Spleen (tissue), 7 donors: ENCODE results near the gene CYYR1.

Experiments used
- CTCF ChIP-seq, 11 experiments: fragments of 200-600 bp in 7 of 11; fragments of 450-650 bp in 4 of 11; sonication (generic) in 4 of 11; IDR thresholded peaks in 8 of 11; conservative IDR thresholded peaks in 3 of 11; 1 replicate in 7 of 11; 2 replicates in 4 of 11; pipeline versions ENCODE4 v1.4.0 to v1.8.0; 2016 to 2021; ENCODE audit warnings: antibody characterized with exemption in 11 of 11, inconsistent platforms in 4 of 11, mild to moderate bottlenecking in 1 of 11
- POLR2A ChIP-seq, 3 donors: fragments of 450-650 bp; IDR thresholded peaks; one replicate each; pipeline ENCODE4 v1.5.1; 2017; ENCODE audit warnings: antibody characterized with exemption in 3 of 3, mild to moderate bottlenecking in 1 of 3
- POLR2AphosphoS5 ChIP-seq, 3 donors: sonication (generic); formaldehyde crosslinking; IDR thresholded peaks; one replicate each; pipeline ENCODE4 v1.5.1; 2017; ENCODE audit warnings: antibody characterized with exemption in 3 of 3
- donor health status: DM: no; HTN: no; CAD: no; lungs with moderate emphysema.
- donor health status: DM: no; HTN: no; CAD: no.
- donor health status: DM: no; HTN: no; CAD: no.

GRCh38 chr21:26529526-26529925, 43.6 kb downstream of the CYYR1 start:
- no peak for TF ChIP-seq POLR2AphosphoS5 (IDR thresholded peaks at IDR 0.05)
- no peak for TF ChIP-seq CTCF (IDR thresholded peaks at IDR 0.05 in 8 of 11, conservative IDR thresholded peaks at IDR 0.05 in 3 of 11)
- TF ChIP-seq POLR2A (IDR thresholded peaks at IDR 0.05) = no peak
